ENCODE measurements around the gene TCL1B. TPM values are rescaled to one million over a fixed set of nuclear protein-coding genes. Genes with fewer than 3 reads are reported as not detected.

Gene TCL1B
- total RNA-seq, 1 experiment from 2014 or later, result not detected

GRCh38 chr14:95666450-95666849 is 19.8 kb upstream of the TCL1B start:
- no peak for DNase-seq (ENCODE audit: low read depth)

GRCh38 chr14:95667249-95667693 is 19.0 kb upstream of the TCL1B start:
- no peak for DNase-seq (ENCODE audit: low read depth)

GRCh38 chr14:95668235-95668772 is 17.9 kb upstream of the TCL1B start:
- DNase-seq (ENCODE audit: low read depth), result no peak

- no peak for DNase-seq (ENCODE audit: low read depth)
Observed at GRCh38 chr14:95674613-95675012, 11.6 kb upstream of the TCL1B start.

DNA sequence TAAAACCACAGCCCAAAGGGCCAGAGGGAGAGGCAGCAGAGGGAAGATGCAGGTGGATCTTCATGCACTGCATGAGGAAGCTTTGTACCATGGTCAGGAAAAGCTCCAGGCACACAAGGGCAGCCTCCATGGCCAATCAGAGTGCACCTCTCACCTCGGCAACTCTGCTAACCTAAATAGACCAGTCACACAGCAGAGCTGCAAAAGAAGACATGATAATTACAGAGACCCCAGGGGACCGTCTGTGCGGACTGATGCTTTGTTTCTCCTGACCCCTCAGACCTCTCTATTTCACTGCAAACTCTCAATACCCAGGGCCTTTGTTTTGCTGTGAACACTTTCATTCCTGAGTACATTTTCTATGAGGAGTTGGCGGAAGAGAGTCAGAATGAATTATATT is 10.7 kb upstream of the TCL1B start:
- DNase-seq (ENCODE audit: low read depth), result no peak

GRCh38 chr14:95677179-95677835 is 8.9 kb upstream of the TCL1B start:
- DNase-seq (ENCODE audit: low read depth), result no peak

- no peak for DNase-seq (ENCODE audit: low read depth)
Observed at GRCh38 chr14:95679148-95679815, 6.9 kb upstream of the TCL1B start.

GRCh38 chr14:95679998-95680735 is 6.1 kb upstream of the TCL1B start:
- DNase-seq (ENCODE audit: low read depth), result no peak

- DNase-seq (ENCODE audit: low read depth), result no peak
Observed at GRCh38 chr14:95681153-95681552, 5.1 kb upstream of the TCL1B start.

DNA sequence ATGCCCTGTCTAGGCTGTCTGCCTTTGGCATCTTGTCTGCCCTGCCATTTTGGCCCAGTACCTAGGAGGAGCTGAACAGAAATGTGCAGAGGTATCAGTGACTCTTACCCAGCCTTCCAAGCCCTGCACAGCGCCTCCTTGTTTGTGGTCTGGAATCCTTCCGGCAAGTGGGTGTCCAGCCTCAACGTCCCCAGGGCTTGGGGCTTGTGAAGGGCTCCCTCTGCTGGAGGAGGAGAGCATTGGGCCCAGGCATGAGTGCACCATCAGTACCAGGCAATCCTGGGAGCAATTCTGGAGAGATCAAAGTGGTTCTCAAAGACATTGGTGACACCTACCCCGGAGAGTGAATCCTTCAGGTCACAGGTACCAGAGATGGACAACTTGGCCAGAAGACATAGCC is 2.4 kb upstream of the TCL1B start:
- DNase-seq (ENCODE audit: low read depth), result no peak

GRCh38 chr14:95686935-95687334 is 709 bp downstream of the TCL1B start:
- DNase-seq (ENCODE audit: low read depth), result no peak

- no peak for DNase-seq (ENCODE audit: low read depth)
Observed at GRCh38 chr14:95689441-95689840, 3.2 kb downstream of the TCL1B start.

DNA sequence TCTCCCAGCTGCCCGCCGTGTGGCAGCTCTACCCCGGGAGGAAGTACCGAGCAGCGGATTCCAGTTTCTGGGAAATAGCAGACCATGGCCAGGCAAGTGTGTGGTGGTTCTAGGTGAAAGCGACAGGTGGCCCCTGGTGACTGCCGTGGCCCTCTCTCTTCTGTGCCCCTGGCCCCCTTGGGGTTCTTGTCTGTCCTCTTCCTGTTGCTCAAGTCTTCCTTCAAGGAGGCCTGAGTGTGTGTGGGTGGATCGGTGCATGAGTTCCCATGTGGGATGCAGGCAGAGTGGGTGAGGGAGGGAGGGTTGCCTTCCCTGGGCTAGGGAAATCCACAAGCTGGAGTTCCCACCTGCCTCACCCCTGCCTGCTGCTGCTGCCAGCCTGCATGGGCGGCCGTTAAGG is 4.6 kb downstream of the TCL1B start:
- no peak for DNase-seq (ENCODE audit: low read depth)

DNA sequence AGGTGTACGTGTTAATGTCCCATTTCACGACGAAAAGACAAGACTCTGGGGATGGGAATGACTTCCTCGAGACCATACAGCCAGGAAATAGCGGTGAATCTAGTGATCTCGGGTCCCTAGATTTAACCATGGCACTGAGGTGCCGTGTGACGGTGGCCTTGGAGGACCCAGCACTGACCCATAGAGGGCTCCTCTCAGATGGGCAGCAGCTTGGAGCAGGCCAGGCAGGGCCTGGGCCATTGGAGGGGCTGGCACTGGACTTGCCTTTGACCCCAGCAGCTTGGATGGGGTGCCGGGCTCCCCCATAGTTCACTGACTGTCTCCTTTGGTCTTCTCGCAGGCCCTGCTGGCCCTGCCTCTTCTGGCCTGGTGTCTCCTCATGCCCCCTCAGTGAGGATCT is 5.4 kb downstream of the TCL1B start:
- no peak for DNase-seq (ENCODE audit: low read depth)

DNA sequence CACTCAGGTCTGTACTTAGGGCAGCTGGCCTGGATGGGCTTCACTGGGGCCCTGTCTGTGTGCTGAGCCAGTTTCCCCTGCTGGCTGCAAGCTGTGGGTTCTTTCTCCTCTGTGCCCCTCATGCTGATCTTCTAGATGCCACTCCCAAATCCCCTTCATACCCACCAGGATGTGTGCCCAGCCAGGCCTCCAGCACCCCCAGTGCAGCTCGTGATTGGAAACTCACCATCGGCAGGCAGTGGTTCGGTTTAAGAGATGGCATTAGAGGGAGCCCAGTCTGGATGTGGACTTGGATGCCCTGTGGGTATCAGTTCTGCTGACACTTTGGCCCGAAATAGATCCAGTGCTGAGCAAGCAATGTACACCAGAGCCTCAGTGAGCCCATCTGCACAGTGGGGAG is 5.9 kb downstream of the TCL1B start:
- DNase-seq (ENCODE audit: low read depth), result no peak

- DNase-seq (ENCODE audit: low read depth), result no peak
Observed at GRCh38 chr14:95695051-95695450, 8.8 kb downstream of the TCL1B start.

- no peak for DNase-seq (ENCODE audit: low read depth)
Observed at GRCh38 chr14:95695913-95696312, 9.7 kb downstream of the TCL1B start.

DNA sequence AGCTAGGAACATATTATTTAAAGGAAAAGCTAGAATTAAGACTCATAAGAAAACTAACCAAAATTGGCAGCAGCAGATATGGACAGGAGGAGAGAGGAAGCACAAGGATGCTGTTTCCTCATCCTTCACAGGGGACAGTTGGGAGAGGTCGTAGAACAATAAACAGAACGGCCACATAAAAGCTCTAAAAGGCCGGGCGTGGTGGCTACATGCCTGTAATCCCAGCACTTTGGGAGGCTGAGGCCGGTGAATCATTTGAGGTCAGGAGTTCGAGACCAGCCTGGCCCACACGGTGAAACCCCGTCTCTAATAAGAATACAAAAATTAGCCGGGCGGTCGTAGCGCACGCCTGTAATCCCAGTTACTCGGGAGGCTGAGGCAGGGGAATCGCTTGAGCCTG is 10.5 kb downstream of the TCL1B start:
- DNase-seq (ENCODE audit: low read depth), result peak; percentile 4

- no peak for DNase-seq (ENCODE audit: low read depth)
Observed at GRCh38 chr14:95697764-95698163, 11.5 kb downstream of the TCL1B start.

DNA sequence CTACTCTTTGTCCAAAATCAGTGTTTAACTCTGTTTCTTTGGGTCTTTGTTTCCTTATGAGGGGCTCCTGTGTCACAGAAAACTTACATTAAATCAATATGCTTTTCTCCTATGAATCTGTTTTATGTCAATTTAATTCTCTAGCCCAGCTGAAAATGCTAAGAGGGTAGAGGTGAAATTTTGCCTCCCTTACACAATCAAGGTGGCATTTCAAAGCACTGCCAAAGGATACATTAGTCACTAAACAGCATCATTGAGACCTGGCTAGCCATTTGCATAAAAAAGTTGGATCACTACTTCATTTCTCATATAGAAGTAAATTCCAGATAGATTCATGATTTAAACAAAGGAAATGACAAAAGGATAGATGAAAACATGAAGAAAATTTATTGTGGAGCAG is 12.1 kb downstream of the TCL1B start:
- DNase-seq (ENCODE audit: low read depth), result no peak

GRCh38 chr14:95699412-95699811 is 13.2 kb downstream of the TCL1B start:
- no peak for DNase-seq (ENCODE audit: low read depth)

DNA sequence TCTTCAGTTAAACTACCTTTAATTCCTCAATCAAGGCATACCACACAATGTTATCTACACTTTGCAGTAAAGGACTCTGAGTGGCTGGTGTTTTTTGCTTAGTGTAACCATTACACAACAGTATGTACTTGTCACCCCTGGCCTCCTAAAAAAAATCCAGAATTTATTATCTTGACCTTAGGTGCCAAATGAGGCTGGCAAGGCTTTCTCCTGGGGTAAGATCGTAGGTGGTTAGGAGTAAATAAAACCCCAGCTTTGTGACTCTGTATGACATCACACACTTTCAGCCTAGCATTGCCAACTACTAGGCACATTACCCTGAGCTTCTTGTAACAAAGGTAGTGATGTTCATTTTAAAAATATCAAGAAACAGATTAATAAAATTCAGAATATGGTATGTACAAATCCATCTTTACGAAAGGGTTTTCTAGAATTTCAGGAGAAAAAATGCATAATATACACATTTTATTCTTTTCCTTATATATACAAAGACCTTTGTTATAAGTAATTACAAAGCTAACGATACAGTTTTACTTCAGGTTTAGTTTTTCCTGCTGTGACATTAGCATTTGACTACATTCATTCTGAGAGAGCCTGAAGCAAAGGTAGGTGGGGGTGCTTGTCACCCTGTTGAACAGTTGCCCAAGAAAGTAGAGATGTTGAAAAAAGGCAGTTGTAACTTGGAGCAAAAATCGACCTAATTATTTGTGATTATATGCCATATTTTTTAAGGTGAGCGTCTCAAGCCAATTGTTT is 14.2 kb downstream of the TCL1B start:
- no peak for DNase-seq (ENCODE audit: low read depth)

Data from M059J (cell line).